Measurements from ENCODE around the gene BORA.

Gene BORA

DNA sequence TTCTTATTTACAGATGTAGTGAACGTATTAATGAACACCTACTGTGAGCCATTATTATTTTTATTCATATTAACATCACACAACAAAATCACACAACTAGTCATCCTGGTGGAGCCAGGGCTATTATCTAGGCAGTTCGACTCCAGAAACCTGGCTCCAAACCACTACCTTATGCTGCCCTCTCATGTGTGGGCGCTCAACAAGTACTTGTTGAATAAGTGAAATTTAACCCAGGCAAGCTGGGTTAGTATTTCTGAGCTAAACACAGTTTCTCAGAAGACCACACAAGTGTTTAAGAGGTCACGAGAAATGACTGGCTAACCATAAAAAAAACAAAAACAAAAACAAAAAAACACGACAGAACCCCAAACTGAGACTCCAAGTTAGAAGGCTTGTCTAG is 33.9 kb upstream of the BORA start:
- H3K9me3 ChIP-seq (ENCODE audit: insufficient read depth, low read depth, low read length), result no peaks in the 10 kb centered on the region
- H4K20me1 ChIP-seq (ENCODE audit: insufficient read depth, low read length, poor library complexity, severe bottlenecking), result no peaks in the 10 kb centered on the region
- no peaks in the 10 kb centered on the region for H3K27me3 ChIP-seq (ENCODE audit: insufficient read depth, low read length, poor library complexity, severe bottlenecking)
- no peak overlapping the region for H2AFZ ChIP-seq (ENCODE audit: low read length)
- no peaks in the 10 kb centered on the region for H3F3A ChIP-seq (ENCODE audit: low read depth)
- no peaks in the 10 kb centered on the region for H3K9me2 ChIP-seq (replicated peaks; ENCODE audit: low read depth, low read length)
- no peak for TF ChIP-seq EZH2phosphoT487 (IDR thresholded peaks at IDR 0.05; ENCODE audit: borderline replicate concordance)
- TF ChIP-seq, protein P1, sequence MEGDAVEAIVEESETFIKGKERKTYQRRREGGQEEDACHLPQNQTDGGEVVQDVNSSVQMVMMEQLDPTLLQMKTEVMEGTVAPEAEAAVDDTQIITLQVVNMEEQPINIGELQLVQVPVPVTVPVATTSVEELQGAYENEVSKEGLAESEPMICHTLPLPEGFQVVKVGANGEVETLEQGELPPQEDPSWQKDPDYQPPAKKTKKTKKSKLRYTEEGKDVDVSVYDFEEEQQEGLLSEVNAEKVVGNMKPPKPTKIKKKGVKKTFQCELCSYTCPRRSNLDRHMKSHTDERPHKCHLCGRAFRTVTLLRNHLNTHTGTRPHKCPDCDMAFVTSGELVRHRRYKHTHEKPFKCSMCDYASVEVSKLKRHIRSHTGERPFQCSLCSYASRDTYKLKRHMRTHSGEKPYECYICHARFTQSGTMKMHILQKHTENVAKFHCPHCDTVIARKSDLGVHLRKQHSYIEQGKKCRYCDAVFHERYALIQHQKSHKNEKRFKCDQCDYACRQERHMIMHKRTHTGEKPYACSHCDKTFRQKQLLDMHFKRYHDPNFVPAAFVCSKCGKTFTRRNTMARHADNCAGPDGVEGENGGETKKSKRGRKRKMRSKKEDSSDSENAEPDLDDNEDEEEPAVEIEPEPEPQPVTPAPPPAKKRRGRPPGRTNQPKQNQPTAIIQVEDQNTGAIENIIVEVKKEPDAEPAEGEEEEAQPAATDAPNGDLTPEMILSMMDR (conservative IDR thresholded peaks at IDR 0.05; ENCODE audit: low read length), result no peak
- no peaks in the 10 kb centered on the region for H3K36me3 ChIP-seq (ENCODE audit: insufficient read depth, low read length)
- no peaks in the 10 kb centered on the region for H3K4me1 ChIP-seq (ENCODE audit: insufficient read depth, low read length, poor library complexity, severe bottlenecking)
- no peak overlapping the region for H3K4me3 ChIP-seq (ENCODE audit: low read length, poor library complexity, severe bottlenecking)
- no peaks in the 10 kb centered on the region for H3K79me2 ChIP-seq (ENCODE audit: insufficient read depth, low read length)
- H3K9ac ChIP-seq (ENCODE audit: low read depth, low read length, poor library complexity, severe bottlenecking), result no peak overlapping the region
- no peak overlapping the region for H3K4me2 ChIP-seq (ENCODE audit: low read depth, low read length, poor library complexity, severe bottlenecking)

DNA sequence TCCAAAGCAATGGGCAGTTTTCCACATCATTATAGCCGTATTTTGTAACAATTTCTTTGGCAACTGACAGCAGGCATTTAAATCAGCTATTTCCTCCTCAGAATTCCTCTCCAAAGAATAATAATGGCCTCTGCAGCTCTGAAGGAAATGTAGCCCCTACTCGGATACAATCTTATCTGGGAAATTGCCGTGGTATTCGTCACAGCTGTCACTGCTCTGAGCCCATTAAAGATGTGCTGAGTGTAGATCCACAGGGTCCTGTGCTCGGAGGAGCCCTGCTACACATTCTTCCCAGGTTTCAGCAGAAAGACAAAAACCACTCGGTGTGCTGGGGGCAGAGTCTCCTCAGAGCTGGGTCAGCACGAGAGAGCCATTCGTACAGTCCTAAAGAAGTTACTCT is 33.4 kb upstream of the BORA start:
- Histone ChIP-seq H3K36me3 (ENCODE audit: insufficient read depth, low read length) (no peaks in the 10 kb centered on the region), H3F3A (ENCODE audit: low read depth) (no peaks in the 10 kb centered on the region), H3K4me2 (ENCODE audit: low read depth, low read length, poor library complexity, severe bottlenecking) (no peak overlapping the region), H3K27me3 (ENCODE audit: insufficient read depth, low read length, poor library complexity, severe bottlenecking) (no peaks in the 10 kb centered on the region), H3K4me3 (ENCODE audit: low read length, poor library complexity, severe bottlenecking) (no peak overlapping the region), H2AFZ (ENCODE audit: low read length) (no peak overlapping the region), H4K20me1 (ENCODE audit: insufficient read depth, low read length, poor library complexity, severe bottlenecking) (no peaks in the 10 kb centered on the region), H3K4me1 (ENCODE audit: insufficient read depth, low read length, poor library complexity, severe bottlenecking) (no peaks in the 10 kb centered on the region), H3K9me3 (ENCODE audit: insufficient read depth, low read depth, low read length) (no peaks in the 10 kb centered on the region), H3K9ac (ENCODE audit: low read depth, low read length, poor library complexity, severe bottlenecking) (no peak overlapping the region), H3K9me2 (replicated peaks; ENCODE audit: low read depth, low read length) (no peaks in the 10 kb centered on the region), H3K79me2 (ENCODE audit: insufficient read depth, low read length) (no peaks in the 10 kb centered on the region)
- TF ChIP-seq EZH2phosphoT487 (IDR thresholded peaks at IDR 0.05; ENCODE audit: borderline replicate concordance), result no peak
- TF ChIP-seq, protein P1 (conservative IDR thresholded peaks at IDR 0.05; ENCODE audit: low read length), result no peak

DNA sequence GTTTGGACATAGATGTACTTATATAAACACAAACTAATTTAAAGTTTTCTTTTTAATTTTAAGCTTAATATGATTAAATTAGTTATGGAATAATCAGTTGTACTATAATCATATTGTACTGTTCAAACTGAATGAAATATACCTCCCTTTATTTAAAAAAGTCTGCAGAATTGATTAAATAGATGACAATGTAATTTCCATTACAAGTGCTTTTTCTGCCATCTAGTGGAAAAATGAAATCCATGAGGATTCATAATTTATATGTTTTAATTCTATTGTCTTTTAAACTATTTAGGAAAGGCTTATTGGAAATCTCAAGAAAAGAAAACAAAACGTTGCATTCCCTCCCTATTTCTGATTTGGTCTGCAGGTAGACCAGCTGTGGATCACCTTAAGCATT is 31.1 kb upstream of the BORA start:
- no peaks in the 10 kb centered on the region for H3F3A ChIP-seq (ENCODE audit: low read depth)
- H3K4me2 ChIP-seq (ENCODE audit: low read depth, low read length, poor library complexity, severe bottlenecking), result no peak overlapping the region
- H4K20me1 ChIP-seq (ENCODE audit: insufficient read depth, low read length, poor library complexity, severe bottlenecking), result no peaks in the 10 kb centered on the region
- no peaks in the 10 kb centered on the region for H3K79me2 ChIP-seq (ENCODE audit: insufficient read depth, low read length)
- TF ChIP-seq EZH2phosphoT487 (IDR thresholded peaks at IDR 0.05; ENCODE audit: borderline replicate concordance), result no peak
- TF ChIP-seq, protein P1 (conservative IDR thresholded peaks at IDR 0.05; ENCODE audit: low read length), result peak; percentile 50
- H3K4me1 ChIP-seq (ENCODE audit: insufficient read depth, low read length, poor library complexity, severe bottlenecking), result no peaks in the 10 kb centered on the region
- H2AFZ ChIP-seq (ENCODE audit: low read length), result no peak overlapping the region
- no peak overlapping the region for H3K4me3 ChIP-seq (ENCODE audit: low read length, poor library complexity, severe bottlenecking)
- no peak overlapping the region for H3K9ac ChIP-seq (ENCODE audit: low read depth, low read length, poor library complexity, severe bottlenecking)
- H3K9me3 ChIP-seq (ENCODE audit: insufficient read depth, low read depth, low read length), result no peaks in the 10 kb centered on the region
- H3K27me3 ChIP-seq (ENCODE audit: insufficient read depth, low read length, poor library complexity, severe bottlenecking), result no peaks in the 10 kb centered on the region
- H3K9me2 ChIP-seq (replicated peaks; ENCODE audit: low read depth, low read length), result no peaks in the 10 kb centered on the region
- H3K36me3 ChIP-seq (ENCODE audit: insufficient read depth, low read length), result no peaks in the 10 kb centered on the region
